Measurements from ENCODE around the gene TNP1.
A peak's percentile ranks its signal among the peaks of the same experiment; 100 is the strongest.

TNP1 gene

DNA sequence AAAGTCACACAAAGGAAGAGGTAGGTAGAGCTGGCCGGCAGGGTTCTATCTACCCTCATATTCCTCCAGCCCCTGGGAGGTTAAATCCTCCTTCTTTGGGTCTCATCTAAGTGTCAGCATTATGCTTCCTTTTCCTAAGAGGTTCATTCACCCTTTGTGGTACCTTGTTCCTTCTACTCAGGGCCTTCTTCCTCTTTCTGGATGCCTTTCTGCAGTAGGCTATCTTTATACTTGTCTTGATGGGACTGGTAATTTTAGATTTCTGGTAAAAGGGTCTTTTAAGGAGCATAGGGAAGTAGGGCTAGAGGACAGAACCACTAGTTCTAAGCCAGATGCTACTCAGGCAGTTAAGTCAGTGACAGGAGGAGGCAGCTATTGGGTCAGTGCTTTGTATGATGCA lies 13.7 kb upstream of the TNP1 start:
- DNase-seq (ENCODE audit: low read depth) = no peak

DNA sequence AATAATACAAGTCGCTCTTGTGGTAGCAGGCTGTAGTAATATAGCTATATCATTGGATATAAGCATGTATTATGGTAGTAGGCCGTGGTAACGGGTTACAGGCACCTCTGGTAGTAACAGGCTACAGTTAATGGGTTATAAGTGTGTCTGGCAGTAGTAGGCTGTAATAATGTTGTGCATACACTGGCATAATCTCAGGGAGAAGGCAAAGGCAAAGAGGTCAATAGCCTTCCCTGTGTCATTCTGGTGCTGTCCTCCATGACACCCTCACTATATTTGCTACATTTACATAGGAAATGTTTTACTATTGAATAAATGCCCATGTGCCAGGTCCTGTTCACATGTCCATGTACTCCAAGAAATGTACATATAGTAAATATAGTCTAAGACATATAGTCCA lies 12.8 kb upstream of the TNP1 start:
- no peak for DNase-seq (ENCODE audit: low read depth)

DNA sequence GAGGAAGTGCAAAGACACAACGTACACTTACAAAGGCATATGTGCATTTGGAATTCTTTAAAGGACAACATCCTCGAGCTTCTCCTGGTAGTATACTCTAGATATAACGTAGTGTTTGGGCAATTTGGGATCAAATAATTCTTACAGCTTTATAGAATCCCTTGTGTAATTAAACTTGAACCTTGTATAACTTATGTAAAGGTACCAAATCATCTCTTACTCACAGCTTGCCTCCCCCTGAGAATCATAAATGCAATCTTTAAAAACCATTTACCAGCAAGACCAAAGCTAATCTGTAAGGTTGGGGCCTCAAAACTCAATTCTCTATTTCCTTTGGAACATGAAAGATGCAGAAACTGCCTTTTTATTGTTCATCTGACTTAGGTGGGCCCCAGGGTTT lies 12.2 kb upstream of the TNP1 start:
- no peak for DNase-seq (ENCODE audit: low read depth)

DNA sequence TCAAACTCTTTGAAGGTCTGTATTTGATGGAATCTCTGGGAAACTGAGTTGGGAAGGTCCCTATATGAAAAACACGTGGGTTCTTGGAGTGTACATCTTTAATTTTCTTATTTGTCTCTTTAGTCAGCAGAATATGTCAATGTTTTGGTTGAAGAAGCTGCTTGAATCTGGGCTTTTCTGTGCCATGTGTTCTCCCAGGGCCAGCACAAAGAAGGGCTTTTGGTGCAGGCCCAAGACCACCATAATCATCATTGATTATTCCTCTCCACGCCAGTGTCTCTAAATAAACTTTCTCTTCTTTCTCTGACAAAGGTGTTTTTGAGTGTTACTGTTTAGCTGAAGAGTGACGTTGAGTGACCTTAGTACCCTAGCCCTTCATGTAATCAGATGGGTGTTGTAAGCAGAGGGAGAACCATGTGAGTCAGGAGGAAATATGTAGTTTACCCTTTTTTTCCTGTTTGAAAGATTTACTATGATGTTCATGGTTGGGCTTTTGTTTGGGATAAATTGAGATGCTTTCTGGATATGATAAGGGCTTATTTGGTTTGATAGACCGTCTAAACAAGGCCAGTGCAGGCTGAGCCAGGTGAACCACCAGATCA lies 11.6 kb upstream of the TNP1 start:
- DNase-seq (ENCODE audit: low read depth) = no peak

DNA sequence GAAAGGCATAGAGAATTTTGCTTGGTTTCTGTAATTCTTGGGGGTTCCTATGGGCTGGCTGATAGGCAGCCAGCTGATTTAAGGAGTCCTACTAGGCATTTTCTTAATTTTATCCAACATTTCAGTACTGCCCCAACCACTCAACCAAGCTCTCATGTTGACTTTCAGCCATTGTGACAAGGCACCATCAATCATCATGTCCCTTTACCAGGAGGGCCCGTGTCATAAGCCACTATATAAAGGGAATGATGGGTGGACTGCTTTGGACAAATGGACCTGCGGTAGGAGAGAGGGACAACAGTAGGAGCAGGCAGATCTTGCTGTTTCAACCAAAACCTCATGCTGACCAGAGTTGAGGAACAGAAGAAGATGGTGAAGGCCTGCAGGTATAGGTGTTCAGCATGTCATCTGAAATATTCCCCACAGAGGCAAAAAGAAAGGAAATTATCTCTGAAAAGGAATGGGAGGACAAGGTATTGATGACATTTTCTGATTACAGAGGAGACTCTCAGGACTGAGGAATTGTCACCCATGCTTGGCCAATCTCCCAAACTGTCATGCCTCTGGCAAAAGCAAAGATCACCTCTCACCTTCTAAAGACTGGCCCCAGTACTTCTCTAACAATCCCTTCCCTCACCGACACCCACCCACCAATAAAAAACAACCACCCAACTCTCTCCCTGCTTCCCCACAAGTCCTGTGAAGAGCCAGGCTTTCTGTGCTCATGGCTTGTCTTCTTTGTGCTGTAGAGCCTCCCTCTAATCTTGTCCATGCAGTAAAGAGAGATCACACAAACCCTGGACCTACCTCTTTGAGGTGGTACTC lies 10.9 kb upstream of the TNP1 start:
- no peak for DNase-seq (ENCODE audit: low read depth)

DNA sequence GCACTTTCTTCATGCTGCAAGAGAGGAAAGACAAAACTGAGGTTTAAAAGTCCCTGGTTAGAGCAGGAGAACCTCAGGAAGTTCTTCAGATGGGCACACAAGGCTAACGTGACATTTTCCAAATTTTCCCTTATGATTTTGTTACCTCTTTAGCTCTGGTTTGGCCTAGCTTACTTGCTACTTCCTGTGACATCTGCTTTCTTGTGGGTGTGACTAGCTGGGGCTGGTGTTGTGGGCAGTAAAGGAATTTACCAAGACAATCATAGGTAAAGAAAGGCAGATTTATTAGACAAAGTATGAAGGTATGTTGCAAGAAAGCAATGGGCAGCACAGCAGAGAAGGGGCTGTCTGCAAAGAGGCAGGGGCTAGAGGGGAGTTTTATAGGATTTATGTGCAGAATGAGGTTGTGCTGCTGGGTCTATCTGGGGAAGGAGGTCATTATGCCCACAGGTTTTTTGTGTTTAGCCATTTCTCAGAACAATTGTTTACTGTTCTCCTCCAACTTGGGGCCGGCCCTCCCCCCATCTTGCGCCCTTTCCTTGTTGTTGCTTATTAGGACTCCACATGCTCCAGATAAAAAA lies 6.7 kb upstream of the TNP1 start:
- DNase-seq (ENCODE audit: low read depth) = no peak

DNA sequence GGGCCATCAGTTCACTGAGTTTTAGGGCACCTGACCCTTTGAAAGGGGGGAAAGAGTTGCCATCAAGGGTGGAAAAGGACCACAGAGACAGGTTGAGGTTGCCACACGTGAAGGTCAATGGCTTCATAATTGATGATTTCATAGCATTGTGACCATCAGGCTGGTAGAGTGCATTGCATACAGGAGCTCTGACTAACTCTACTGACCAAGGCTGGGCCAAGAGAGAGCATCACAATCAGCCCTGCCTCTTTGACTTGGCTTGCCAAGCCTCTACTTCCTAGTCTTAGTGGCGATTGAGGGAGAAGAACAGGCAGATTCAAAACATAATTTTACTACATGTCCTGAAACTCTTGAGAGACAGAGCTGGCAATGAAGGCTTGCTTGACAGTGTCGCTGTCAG lies 5.8 kb upstream of the TNP1 start:
- no peak for DNase-seq (ENCODE audit: low read depth)

DNA sequence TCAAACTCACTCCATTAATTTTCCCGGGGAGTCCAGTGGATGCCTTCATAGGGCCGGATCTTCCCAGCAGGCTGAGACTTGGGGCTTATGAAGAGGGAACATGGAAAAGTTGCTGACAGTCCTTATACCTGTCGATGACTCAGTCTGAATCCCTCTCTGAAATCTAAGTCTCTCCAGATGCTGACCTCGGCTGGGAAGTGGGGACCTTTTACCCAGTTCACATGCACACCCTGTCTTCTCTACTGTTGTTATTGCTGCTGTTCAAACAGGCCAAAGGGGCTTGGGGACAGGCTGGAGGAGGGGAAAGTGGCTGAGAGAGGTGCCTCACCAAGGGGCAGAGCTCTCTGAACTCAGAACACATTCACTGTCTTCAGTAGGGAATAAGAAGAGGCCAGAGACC lies 4.1 kb upstream of the TNP1 start:
- DNase-seq (ENCODE audit: low read depth) = no peak

DNA sequence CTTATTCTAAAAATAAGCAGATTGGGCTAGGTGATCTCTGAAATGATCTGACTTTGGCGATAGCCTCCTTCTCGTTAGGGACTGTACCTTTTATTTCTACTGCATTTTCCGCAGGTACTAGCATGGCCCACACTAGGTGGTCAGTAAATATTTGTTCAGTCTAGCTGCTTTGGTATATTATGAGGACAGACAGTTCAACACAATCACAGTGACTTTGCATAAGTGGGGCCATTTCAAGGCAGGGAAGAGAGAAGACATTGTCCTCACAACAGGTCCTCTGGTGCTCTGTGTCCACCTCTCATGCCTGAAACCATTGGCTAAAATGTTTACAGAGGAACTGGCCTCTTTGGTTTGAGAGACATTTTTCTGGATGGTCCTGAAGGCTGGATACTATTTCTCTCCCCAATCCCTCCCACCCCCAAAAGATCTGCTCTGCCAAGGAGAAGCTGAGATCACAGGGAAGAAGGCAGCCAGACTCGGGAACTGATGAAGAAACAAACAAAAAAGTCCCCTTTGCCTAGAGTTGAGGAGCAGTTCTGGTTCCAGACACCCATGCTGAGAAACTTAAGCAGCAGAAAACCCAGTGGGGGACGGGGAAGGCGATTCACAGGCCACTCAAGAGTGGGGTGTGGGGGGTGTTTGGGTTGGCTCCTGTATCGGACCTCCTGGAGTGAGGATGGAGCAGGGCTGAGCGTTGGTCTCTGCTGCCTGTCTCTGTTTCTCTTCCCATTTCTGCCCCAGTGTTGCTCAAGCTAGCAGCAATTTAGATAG lies 2.9 kb upstream of the TNP1 start:
- no peak for DNase-seq (ENCODE audit: low read depth)

DNA sequence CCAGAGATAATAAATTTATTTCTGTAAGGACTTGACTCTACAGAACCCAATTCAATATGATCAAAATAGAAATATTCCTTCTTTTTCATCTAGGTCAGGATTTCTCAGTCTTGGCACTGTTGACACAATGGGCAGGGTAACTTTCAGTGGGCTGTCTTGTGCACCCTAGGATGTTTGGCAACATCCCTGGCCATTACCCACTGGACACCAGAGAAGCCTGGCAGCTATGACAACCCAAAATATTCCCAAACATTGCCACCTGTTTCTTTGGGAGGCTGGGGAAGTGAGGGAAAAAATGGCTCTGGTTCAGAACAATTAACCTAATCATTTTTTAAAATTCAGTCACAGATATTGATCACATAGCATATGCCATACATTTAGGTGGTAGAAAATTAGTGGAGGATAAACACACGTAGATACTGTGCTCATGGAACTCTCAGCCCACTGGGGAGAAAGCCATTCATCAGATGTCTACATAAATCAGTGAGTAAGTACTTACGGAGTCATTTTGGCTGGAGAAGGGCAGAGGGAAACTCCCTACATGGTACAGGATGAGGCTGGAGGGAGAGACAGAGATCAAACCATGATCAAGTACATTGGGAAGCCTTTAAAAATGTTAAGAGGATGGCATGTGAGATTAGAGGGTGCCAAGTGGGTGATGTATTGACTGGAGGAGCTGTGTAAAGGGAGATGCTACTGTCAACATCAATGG lies 718 bp upstream of the TNP1 start:
- DNase-seq (ENCODE audit: low read depth) = no peak

DNA sequence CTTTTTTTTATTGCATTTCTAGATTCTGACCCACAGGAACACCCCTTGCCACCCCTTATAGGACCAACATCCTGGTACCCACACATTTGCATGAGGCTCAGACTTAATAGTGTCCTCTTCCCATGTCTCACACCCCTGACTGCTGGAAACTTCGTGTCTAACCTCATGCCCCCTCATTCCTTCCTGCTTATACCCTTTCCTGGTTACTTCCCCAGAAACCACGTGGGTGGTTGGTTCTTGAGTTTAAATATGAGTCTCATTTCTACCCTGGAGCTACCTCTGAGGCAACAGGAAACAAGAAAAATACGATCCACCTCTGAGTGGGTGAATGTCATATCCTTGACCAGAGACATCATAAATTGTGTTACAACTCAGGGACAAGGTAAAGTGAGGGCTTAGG lies 1.6 kb downstream of the TNP1 start:
- DNase-seq (ENCODE audit: low read depth) = peak; percentile 12

DNA sequence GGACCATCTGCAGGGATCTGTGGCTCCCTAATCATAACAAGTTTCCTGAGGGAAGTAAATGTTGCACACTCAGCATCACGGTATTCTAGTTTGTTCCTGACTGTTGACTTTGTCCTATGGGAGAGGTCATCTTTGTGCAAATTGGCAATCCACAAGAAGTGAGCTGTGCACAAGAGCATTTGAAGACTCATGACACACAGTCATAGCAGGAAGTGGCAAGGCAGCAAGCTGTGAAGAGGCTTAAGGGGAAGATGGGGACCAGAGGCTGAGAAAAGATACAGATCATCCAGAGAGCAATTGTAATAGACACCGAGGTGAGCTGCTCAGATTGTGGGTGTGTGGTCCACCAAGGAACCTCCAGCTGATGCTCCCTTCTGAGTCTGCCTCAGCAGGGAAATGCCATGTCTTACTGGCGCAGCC lies 2.7 kb downstream of the TNP1 start:
- peak; percentile 12 for DNase-seq (ENCODE audit: low read depth)

DNA sequence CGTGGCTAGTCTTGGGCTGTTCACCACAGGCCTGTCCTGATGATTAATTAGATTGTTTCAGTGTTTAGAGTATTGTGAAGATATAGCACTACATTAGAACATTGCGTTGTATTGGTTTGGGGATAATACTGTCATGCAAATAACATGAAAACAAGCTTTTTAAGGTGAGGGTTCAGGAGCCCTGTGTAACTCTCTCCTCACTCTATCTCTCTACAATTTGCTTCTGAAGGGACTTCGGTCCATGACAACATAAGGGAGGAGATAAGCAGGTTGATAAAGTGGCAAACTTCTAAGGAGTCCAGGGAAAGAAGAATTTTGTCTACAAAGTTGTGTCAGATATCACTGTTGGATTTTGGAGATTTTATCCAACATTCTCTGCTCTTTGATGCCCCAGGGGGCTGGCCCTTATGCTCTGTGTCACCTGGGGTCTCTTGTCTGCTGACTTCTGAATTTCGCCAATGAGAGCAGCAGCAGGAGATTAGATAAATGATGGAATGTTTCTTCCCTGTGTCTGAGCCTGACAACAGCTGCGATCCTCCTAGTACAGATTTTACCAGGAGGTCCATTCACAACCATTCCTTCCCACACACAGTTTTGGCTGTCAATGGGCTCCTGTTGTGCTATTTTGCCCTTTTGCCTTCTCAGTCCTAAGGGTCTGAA lies 3.3 kb downstream of the TNP1 start:
- no peak for DNase-seq (ENCODE audit: low read depth)

DNA sequence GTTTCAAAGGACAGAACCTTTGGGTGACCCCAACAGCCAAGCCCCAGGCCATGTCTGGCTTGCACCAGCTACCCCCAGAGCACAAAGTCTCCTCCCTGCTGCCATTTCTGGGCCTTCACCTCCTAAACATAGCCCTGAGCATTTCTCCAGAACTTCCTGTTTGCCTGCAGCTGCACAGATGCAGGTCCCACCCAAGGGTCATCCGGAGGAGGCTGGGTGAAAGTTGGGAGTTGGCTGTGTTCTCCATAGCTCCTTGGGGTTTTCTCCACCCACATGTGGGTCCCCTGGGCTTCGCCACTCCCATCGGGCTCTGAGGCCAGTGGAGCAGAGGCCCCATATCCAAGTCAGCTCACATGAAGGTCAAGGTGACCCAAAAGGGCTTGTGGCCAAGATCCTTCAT lies 4.3 kb downstream of the TNP1 start:
- no peak for DNase-seq (ENCODE audit: low read depth)

DNA sequence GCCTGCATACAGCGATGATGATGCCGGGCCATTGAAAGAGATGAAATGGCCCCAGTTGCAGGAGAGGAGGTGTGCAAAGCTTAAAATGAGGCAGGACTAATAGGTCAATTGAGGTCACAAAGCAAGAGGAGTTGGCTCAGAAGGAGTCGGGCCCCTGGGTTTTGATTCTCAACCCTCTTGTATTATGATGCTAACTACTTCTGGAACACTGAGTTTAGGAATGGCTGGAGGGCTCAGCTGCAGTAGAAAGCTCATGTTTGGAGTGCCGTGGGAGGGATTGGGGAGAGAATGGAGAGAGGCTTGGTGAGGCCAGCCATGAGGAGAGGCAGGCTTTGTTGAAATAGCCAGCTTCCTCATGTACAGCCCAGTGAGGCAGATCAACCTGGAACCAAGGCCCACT lies 4.8 kb downstream of the TNP1 start:
- no peak for DNase-seq (ENCODE audit: low read depth)

DNA sequence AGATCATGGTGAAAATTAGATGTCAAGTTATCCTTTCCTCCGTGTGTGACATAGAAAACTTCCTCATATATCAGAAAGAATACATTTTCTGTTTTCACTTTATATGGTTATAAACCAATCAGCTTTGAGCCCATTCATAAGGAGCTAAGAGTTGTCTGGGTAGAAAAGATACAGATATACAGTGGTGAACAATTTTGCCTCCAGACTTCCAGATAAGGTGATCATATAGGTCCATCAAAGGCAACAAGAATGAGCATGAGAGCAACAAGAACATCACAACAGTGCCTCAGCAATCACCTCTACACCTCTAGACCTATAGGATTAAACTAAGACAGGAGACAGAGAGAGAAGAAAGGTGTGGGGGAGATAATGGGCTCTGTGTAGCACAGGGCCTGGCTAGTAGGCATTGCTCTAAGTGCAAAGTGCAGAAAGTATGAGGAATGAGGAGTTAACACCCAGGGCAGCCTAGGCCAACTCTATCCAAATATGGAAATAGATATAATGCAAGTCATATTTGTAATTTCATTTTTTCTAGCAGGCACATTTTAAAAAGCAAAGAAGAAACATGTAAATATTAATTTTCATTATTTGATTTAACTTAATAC lies 8.3 kb downstream of the TNP1 start:
- no peak for DNase-seq (ENCODE audit: low read depth)

DNA sequence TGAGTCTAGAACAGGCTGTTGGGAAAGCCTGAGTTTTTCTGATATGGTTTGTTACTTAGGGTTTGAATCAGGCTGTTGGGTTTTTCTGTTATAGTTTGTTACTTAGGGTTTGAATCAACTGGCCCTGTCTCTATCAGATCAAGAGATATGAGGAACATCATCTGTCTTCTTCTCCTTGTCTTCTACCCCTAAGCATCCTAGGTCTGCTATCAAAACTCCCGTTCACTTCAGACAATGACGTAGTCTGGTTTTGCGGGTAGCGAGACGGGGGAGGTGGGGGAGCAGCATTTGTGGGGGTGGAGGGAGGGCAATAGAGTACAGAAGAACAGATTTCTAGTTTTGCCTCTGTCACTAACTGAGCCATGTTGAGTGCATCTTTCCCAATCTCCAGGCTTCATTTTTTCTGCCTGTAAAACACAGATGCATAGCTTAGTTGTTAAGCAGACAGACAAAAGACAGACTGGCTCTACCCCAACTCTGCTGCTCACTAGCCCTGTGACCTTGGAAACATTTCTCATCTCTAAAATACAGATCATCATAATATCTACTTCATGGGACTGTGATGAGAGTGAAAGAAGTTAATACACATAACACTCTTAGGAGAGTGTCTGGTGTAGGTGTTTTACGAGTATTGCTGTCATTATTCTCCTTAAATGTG lies 9.1 kb downstream of the TNP1 start:
- DNase-seq (ENCODE audit: low read depth) = peak; percentile 0

DNA sequence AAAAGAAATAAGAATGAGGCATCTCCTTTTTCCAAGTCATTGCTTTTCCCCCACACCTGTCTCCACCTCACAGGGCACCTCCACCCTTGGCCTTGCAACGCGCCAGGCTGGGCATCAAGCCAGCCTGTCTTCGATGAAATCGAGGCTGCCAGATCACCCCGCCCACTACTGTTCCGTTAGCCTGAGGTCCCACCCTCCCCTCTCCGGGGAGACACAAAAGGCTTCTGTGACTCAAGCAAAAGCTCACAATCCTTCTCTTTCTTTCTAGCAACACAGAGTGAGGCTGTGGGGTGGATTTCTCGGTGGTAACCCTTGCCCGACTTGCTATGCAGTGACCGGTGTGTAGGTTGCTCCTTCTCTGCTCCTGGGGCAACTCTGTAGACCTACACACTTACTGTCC lies 9.9 kb downstream of the TNP1 start:
- peak; percentile 10 for DNase-seq (ENCODE audit: low read depth)

DNA sequence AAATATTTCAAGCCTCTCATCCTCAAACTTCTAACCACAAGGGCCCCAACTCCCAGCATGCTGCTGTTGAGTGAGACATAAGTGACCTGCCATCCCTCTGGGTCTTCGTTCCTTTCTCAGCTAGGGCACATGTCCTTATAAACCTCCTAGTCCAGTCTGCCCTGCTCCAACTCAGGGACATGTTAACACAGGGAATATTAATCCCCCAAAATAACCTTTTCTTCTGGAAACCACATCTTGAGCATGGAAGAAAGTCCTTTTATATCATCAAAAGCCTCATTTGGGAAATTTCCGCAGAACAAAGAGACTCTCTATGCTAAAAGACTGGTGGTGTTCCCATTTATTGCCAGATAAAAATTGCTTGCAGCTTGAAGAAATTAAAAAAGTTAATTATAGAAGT lies 14.4 kb downstream of the TNP1 start:
- no peak for DNase-seq (ENCODE audit: low read depth)

DNA sequence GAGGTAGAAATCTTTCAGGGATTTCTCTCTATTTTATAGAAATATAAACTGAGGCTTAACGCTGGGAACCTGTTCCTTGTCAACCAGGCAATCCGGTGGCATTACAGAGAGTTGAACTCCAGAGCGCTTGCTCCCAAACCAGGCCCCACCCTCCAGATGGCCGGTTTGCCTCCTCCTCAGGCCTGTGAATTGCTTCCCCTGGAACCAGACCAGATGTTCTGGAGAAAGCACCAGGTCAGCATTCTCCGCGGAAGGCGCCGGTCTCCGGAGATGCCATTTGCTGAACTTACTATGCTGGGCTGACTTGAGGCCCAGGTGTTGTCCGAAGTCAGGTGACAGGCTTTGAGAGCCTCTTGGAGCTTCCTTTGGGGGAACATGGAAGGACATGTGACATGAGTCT lies 17.2 kb downstream of the TNP1 start:
- no peak for DNase-seq (ENCODE audit: low read depth)

DNA sequence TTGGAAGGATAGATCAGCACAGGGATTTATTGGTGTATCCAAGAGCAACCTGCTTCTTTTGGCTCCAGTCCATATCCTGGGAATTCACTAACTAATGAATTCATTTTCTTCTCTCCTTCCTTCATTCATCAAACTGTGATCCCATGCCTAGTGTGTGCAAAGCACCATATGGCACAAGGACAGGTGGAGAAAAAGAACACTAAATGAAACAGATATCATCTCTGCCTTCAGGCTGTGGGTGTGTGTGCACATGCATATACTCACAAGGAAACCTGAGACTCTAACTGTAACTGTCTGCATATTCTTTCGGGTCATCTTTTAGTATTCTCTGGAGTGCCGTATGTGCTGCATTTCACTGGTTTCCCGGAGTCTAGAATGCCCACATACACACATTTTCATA lies 20.2 kb downstream of the TNP1 start:
- no peak for DNase-seq (ENCODE audit: low read depth)
